GM12878 (cell line): Measurements from ENCODE around the gene NFASC. TPM values are rescaled to one million over a fixed set of nuclear protein-coding genes. Genes with fewer than 3 reads are reported as not detected.

Source experiments
- ELK1 ChIP-seq: IDR thresholded peaks from 2 replicates; pipeline ENCODE4 v1.6.1; 2012; ENCODE audit warnings: low read depth, low read length, improper control_type of control experiment
- HDGF ChIP-seq: fragments of 450-650 bp; IDR thresholded peaks from 2 replicates; pipeline ENCODE4 v1.6.1; 2016; ENCODE audit warnings: antibody characterized with exemption
- IKZF1 ChIP-seq: fragments of 450-650 bp; conservative IDR thresholded peaks from 2 replicates; pipeline ENCODE4 v1.6.1; 2017; ENCODE audit warnings: antibody characterized with exemption, mild to moderate bottlenecking
- IRF4 ChIP-seq: IDR thresholded peaks from 2 replicates; pipeline ENCODE4 v1.6.1; 2011; ENCODE audit warnings: low read depth, low read length
- POLR2AphosphoS5 ChIP-seq: IDR thresholded peaks from 2 replicates; pipeline ENCODE4 v1.6.1; 2011; ENCODE audit warnings: mild to moderate bottlenecking, low read length, inconsistent platforms
- RCOR1 ChIP-seq: conservative IDR thresholded peaks from 2 replicates; pipeline ENCODE4 v1.6.1; 2012; ENCODE audit warnings: low read depth, low read length, improper control_type of control experiment
- SIX5 ChIP-seq: IDR thresholded peaks from 2 replicates; pipeline ENCODE4 v1.6.1; 2011; ENCODE audit warnings: mild to moderate bottlenecking, low read depth, low read length, moderate library complexity; ENCODE audit not compliant: severe bottlenecking
- SMAD1 ChIP-seq: fragments of 450-650 bp; IDR thresholded peaks from 2 replicates; pipeline ENCODE4 v1.6.1; 2018; ENCODE audit warnings: mild to moderate bottlenecking, low read depth; ENCODE audit not compliant: partially characterized antibody
- SMC3 ChIP-seq: IDR thresholded peaks from 2 replicates; pipeline ENCODE4 v1.6.1; 2011; ENCODE audit warnings: low read length, improper control_type of control experiment, borderline replicate concordance
- polyA plus RNA-seq, 11 experiments: library from polyadenylated mRNA; depleted of rRNA in 4 of 11; unstranded in 6 of 11; stranded (reverse) in 5 of 11; fragments of >200 nt; fragmentation: Nextera tagmentation in 4 of 11; fragmentation: Illumina TruSeq in 1 of 11; extraction: Ambion mirVana in 4 of 11; extraction: Trizol in 1 of 11; gene quantifications; 1 replicate in 1 of 11; 2 replicates in 10 of 11; pipeline versions ENCODE4 v1.2.1 to v1.2.3, GENCODE V29; 2011 to 2016; ENCODE audit warnings: inconsistent platforms in 2 of 11, missing spikeins in 2 of 11, low read depth in 1 of 11
- total RNA-seq, 4 experiments: library from RNA; depleted of rRNA in 3 of 4; stranded (reverse); fragments of >200 nt in 3 of 4; fragmentation: Illumina TruSeq in 1 of 4; extraction: Trizol in 1 of 4; gene quantifications; 2 replicates each; pipeline versions ENCODE4 v1.2.1 to v1.2.3, GENCODE V29; 2013 to 2021
- TF ChIP-seq, protein P1 (sequence below): fragments of 450-650 bp; IDR thresholded peaks from 2 replicates; pipeline ENCODE4 v1.6.1; 2017; ENCODE audit warnings: mild to moderate bottlenecking, moderate library complexity
- TF ChIP-seq, protein P2 (sequence below): fragments of 450-650 bp; IDR thresholded peaks from 2 replicates; pipeline ENCODE4 v1.6.1; 2018; ENCODE audit warnings: borderline replicate concordance, mild to moderate bottlenecking; ENCODE audit not compliant: partially characterized antibody

Gene NFASC
- total and polyA plus RNA-seq, 10 of the 15 experiments (the other 5 are each of a cell fraction or from before 2014, with no cell fraction given) = 0.04 to 0.31 (median 0.12) TPM; not detected in 4

GRCh38 chr1:204863730-204864129 lies 6.9 kb upstream of the NFASC start (continued):
- no peak for TF ChIP-seq ELK1
- TF ChIP-seq SIX5 = no peak
- TF ChIP-seq SMAD1 = no peak
- no peak for TF ChIP-seq SMC3
- no peak for TF ChIP-seq IRF4
- no peak for TF ChIP-seq POLR2AphosphoS5
- TF ChIP-seq, protein P1, sequence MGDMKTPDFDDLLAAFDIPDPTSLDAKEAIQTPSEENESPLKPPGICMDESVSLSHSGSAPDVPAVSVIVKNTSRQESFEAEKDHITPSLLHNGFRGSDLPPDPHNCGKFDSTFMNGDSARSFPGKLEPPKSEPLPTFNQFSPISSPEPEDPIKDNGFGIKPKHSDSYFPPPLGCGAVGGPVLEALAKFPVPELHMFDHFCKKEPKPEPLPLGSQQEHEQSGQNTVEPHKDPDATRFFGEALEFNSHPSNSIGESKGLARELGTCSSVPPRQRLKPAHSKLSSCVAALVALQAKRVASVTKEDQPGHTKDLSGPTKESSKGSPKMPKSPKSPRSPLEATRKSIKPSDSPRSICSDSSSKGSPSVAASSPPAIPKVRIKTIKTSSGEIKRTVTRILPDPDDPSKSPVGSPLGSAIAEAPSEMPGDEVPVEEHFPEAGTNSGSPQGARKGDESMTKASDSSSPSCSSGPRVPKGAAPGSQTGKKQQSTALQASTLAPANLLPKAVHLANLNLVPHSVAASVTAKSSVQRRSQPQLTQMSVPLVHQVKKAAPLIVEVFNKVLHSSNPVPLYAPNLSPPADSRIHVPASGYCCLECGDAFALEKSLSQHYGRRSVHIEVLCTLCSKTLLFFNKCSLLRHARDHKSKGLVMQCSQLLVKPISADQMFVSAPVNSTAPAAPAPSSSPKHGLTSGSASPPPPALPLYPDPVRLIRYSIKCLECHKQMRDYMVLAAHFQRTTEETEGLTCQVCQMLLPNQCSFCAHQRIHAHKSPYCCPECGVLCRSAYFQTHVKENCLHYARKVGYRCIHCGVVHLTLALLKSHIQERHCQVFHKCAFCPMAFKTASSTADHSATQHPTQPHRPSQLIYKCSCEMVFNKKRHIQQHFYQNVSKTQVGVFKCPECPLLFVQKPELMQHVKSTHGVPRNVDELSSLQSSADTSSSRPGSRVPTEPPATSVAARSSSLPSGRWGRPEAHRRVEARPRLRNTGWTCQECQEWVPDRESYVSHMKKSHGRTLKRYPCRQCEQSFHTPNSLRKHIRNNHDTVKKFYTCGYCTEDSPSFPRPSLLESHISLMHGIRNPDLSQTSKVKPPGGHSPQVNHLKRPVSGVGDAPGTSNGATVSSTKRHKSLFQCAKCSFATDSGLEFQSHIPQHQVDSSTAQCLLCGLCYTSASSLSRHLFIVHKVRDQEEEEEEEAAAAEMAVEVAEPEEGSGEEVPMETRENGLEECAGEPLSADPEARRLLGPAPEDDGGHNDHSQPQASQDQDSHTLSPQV = no peak
- TF ChIP-seq, protein P2, sequence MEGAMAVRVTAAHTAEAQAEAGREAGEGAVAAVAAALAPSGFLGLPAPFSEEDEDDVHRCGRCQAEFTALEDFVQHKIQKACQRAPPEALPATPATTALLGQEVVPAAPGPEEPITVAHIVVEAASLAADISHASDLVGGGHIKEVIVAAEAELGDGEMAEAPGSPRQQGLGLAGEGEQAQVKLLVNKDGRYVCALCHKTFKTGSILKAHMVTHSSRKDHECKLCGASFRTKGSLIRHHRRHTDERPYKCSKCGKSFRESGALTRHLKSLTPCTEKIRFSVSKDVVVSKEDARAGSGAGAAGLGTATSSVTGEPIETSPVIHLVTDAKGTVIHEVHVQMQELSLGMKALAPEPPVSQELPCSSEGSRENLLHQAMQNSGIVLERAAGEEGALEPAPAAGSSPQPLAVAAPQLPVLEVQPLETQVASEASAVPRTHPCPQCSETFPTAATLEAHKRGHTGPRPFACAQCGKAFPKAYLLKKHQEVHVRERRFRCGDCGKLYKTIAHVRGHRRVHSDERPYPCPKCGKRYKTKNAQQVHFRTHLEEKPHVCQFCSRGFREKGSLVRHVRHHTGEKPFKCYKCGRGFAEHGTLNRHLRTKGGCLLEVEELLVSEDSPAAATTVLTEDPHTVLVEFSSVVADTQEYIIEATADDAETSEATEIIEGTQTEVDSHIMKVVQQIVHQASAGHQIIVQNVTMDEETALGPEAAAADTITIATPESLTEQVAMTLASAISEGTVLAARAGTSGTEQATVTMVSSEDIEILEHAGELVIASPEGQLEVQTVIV = no peak
- no peak for TF ChIP-seq HDGF
- TF ChIP-seq RCOR1 = no peak
- no peak for TF ChIP-seq IKZF1
